ENCODE data around the gene LRRTM2. TPM values are rescaled to one million over a fixed set of nuclear protein-coding genes. Genes with fewer than 3 reads are reported as not detected.

Gene LRRTM2
- total and polyA plus RNA-seq, 10 of the 15 experiments (the other 5 are each of a cell fraction or from before 2014, with no cell fraction given), result 0.04 to 0.14 (median 0.06) TPM; not detected in 2

DNA sequence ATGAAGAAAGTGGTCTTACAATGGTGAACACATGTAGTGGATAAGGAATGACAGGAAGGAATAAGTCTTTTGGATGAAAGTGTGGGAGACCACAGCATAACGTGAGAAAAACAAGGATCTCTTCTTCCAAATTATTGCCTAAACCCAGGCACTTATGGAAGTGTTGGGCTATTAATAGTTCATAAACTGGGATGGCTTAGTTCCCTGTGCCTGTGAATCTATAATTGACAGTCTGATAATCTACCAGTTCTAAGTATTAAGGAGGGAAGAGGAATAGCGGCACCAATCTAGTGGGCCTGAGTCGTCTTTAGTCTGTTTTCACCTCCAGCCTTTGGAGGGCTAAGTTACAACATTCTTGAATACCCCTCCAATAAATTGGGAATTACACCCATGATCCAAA, 39.2 kb upstream of the LRRTM2 start:
- H3K4me1 ChIP-seq (ENCODE audit: control insufficient read depth, insufficient read depth, low read length), result no peaks in the 10 kb centered on the region
- RAD21 ChIA-PET (ENCODE audit: unreplicated experiment), result no interaction called here
- no peak overlapping the region for H3K9ac ChIP-seq (ENCODE audit: control insufficient read depth, insufficient read depth, low read length)

DNA sequence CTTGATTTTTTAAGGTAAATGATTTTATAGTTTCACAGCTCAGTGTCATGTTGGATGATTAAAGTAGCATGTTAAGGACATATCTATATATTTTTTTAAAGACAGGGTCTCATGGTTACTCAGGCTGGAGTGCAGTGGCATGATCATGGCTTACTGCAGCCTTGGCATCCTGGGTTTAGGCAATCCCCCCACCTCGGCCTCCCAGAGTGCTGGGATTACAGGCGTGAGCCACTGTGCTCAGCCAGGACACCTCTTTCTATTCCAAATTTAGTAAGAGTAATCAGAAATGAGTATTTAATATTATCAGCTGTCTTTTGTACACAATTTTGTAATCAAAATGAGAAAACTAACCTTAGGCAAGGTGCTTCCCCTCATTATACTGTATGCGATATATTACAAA, 38.6 kb upstream of the LRRTM2 start:
- BruUV-seq (replicated peaks), result no TSS peak
- Histone ChIP-seq H3K79me2 (ENCODE audit: control insufficient read depth, insufficient read depth, low read length) (no peaks in the 10 kb centered on the region), H3K36me3 (ENCODE audit: control insufficient read depth in 2 of 2, insufficient read depth in 2 of 2, low read length in 1 of 2) (no peaks in the 10 kb centered on the region; a peak in 1 of 4 replicates), H3K4me2 (ENCODE audit: control insufficient read depth, insufficient read depth) (no peak overlapping the region), H2AFZ (ENCODE audit: control insufficient read depth, low read depth, low read length) (no peak overlapping the region), H3K4me3 (no peak overlapping the region), H3K9ac (ENCODE audit: control insufficient read depth, insufficient read depth, low read length) (no peak overlapping the region), H3K27me3 (replicated peaks in 1 of 2; ENCODE audit: control insufficient read depth in 2 of 2, insufficient read depth in 2 of 2, low read length in 1 of 2) (no peaks in the 10 kb centered on the region), H3K4me1 (ENCODE audit: control insufficient read depth, insufficient read depth, low read length) (no peaks in the 10 kb centered on the region), H3K9me3 (replicated peaks; ENCODE audit: control insufficient read depth, insufficient read depth, low read length) (no peaks in the 10 kb centered on the region), H4K20me1 (ENCODE audit: control insufficient read depth, insufficient read depth) (no peaks in the 10 kb centered on the region), H3K27ac (ENCODE audit: control insufficient read depth, insufficient read depth) (no peak overlapping the region)
- ChIA-PET CTCF (interaction anchor here (0.5 kb wide), 1 partner anchor 1136 kb away, joined by 3 read pairs; no protein-coding TSS in a partner anchor), POLR2A (no interaction called here), SMC1A (ENCODE audit: uncharacterized antibody, unreplicated experiment) (interaction anchor here (1.2 kb wide), 1 partner anchor 8 kb away, joined by 3 read pairs; no protein-coding TSS in a partner anchor), RAD21 (ENCODE audit: unreplicated experiment) (no interaction called here)
- WGBS (ENCODE audit: insufficient coverage, insufficient replicate concordance, low lambda C conversion rate, missing lambda C conversion rate), result 99% methylated on average over 3 of the region's 3 CpGs
- intact Hi-C loops (cut with micrococcal nuclease; ENCODE audit: unreplicated experiment), result no loop called here
- DNase-seq (ENCODE audit: low read depth, low spot score) (no peak), ATAC-seq (no peak), FAIRE-seq (no peak)
- in situ Hi-C loops (cut with MboI), result no loop called here
- TF ChIP-seq, protein P1, sequence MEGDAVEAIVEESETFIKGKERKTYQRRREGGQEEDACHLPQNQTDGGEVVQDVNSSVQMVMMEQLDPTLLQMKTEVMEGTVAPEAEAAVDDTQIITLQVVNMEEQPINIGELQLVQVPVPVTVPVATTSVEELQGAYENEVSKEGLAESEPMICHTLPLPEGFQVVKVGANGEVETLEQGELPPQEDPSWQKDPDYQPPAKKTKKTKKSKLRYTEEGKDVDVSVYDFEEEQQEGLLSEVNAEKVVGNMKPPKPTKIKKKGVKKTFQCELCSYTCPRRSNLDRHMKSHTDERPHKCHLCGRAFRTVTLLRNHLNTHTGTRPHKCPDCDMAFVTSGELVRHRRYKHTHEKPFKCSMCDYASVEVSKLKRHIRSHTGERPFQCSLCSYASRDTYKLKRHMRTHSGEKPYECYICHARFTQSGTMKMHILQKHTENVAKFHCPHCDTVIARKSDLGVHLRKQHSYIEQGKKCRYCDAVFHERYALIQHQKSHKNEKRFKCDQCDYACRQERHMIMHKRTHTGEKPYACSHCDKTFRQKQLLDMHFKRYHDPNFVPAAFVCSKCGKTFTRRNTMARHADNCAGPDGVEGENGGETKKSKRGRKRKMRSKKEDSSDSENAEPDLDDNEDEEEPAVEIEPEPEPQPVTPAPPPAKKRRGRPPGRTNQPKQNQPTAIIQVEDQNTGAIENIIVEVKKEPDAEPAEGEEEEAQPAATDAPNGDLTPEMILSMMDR (IDR thresholded peaks at IDR 0.05 in 2 of 3, conservative IDR thresholded peaks at IDR 0.05 in 1 of 3; ENCODE audit: control insufficient read depth in 2 of 3, extremely low read depth in 1 of 3, insufficient read depth in 1 of 3, low read depth in 3 of 3, low read length in 3 of 3), result no peak
- TF ChIP-seq, protein P2, sequence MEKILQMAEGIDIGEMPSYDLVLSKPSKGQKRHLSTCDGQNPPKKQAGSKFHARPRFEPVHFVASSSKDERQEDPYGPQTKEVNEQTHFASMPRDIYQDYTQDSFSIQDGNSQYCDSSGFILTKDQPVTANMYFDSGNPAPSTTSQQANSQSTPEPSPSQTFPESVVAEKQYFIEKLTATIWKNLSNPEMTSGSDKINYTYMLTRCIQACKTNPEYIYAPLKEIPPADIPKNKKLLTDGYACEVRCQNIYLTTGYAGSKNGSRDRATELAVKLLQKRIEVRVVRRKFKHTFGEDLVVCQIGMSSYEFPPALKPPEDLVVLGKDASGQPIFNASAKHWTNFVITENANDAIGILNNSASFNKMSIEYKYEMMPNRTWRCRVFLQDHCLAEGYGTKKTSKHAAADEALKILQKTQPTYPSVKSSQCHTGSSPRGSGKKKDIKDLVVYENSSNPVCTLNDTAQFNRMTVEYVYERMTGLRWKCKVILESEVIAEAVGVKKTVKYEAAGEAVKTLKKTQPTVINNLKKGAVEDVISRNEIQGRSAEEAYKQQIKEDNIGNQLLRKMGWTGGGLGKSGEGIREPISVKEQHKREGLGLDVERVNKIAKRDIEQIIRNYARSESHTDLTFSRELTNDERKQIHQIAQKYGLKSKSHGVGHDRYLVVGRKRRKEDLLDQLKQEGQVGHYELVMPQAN (conservative IDR thresholded peaks at IDR 0.05), result no peak
- no peak for TF ChIP-seq CHD1 (IDR thresholded peaks at IDR 0.05; ENCODE audit: low read depth, low read length)
- TF ChIP-seq SMC3 (IDR thresholded peaks at IDR 0.05; ENCODE audit: borderline replicate concordance, low read length), result no peak
- TF ChIP-seq NFYB (IDR thresholded peaks at IDR 0.05; ENCODE audit: insufficient read depth, low read depth, low read length), result no peak
- no peak for TF ChIP-seq POLR2AphosphoS5 (IDR thresholded peaks at IDR 0.05; ENCODE audit: low read length)
- TF ChIP-seq RELA (IDR thresholded peaks at IDR 0.05; ENCODE audit: borderline replicate concordance, partially characterized antibody), result no peak
- TF ChIP-seq STAT1 (conservative IDR thresholded peaks at IDR 0.05), result no peak
- TF ChIP-seq ZNF384 (IDR thresholded peaks at IDR 0.05; ENCODE audit: borderline replicate concordance, low read depth, low read length), result no peak

More for the DNA sequence above, 39.2 kb upstream of the LRRTM2 start:
- ATAC-seq (no peak), FAIRE-seq (no peak), DNase-seq (ENCODE audit: low read depth, low spot score) (no peak)
- in situ Hi-C loops (cut with MboI), result no loop called here
- H3K9me3 ChIP-seq (replicated peaks; ENCODE audit: control insufficient read depth, insufficient read depth, low read length), result no peaks in the 10 kb centered on the region
- H3K36me3 ChIP-seq (ENCODE audit: control insufficient read depth in 2 of 2, insufficient read depth in 2 of 2, low read length in 1 of 2), result no peaks in the 10 kb centered on the region; a peak in 1 of 4 replicates
- H2AFZ ChIP-seq (ENCODE audit: control insufficient read depth, low read depth, low read length), result no peak overlapping the region
- intact Hi-C loops (cut with micrococcal nuclease; ENCODE audit: unreplicated experiment), result no loop called here
- H3K27ac ChIP-seq (ENCODE audit: control insufficient read depth, insufficient read depth), result no peak overlapping the region
- ChIA-PET POLR2A (no interaction called here), SMC1A (ENCODE audit: uncharacterized antibody, unreplicated experiment) (interaction anchor here (1.2 kb wide), 1 partner anchor 9 kb away, joined by 3 read pairs; no protein-coding TSS in a partner anchor), CTCF (no interaction called here)
- no peak overlapping the region for H3K4me3 ChIP-seq
- 100% methylated on average over 3 of the region's 3 CpGs for WGBS (ENCODE audit: insufficient coverage, insufficient replicate concordance, low lambda C conversion rate, missing lambda C conversion rate)
- no TSS peak for BruUV-seq (replicated peaks)
- no peaks in the 10 kb centered on the region for H3K27me3 ChIP-seq (replicated peaks in 1 of 2; ENCODE audit: control insufficient read depth in 2 of 2, insufficient read depth in 2 of 2, low read length in 1 of 2)
- no peaks in the 10 kb centered on the region for H3K79me2 ChIP-seq (ENCODE audit: control insufficient read depth, insufficient read depth, low read length)
- H4K20me1 ChIP-seq (ENCODE audit: control insufficient read depth, insufficient read depth), result no peaks in the 10 kb centered on the region
- TF ChIP-seq SIN3A (IDR thresholded peaks at IDR 0.05; ENCODE audit: low read depth, low read length) (no peak), FOXM1 (IDR thresholded peaks at IDR 0.05; ENCODE audit: low read depth, low read length) (no peak), PML (IDR thresholded peaks at IDR 0.05; ENCODE audit: low read length) (no peak), NFXL1 (IDR thresholded peaks at IDR 0.05; ENCODE audit: borderline replicate concordance) (no peak), TCF12 (IDR thresholded peaks at IDR 0.05; ENCODE audit: low read depth, low read length) (no peak), BACH1 (IDR thresholded peaks at IDR 0.05; ENCODE audit: borderline replicate concordance) (no peak), HCFC1 (IDR thresholded peaks at IDR 0.05; ENCODE audit: low read length) (no peak)
- H3K4me2 ChIP-seq (ENCODE audit: control insufficient read depth, insufficient read depth), result no peak overlapping the region

All from GM12878 (cell line).